ENCODE data around the gene GAB2. TPM values are rescaled to one million over a fixed set of nuclear protein-coding genes. Genes with fewer than 3 reads are reported as not detected.

The GAB2 gene
- polyA plus RNA-seq, 3 donors: 2.8 to 39.4 (median 4.4) TPM

GRCh38 chr11:78451371-78452150 lies 33.9 kb upstream of the GAB2 start:
- Histone ChIP-seq H3K9me3 (replicated peaks in 1 of 2; ENCODE audit: control insufficient read depth in 1 of 2, insufficient read depth in 1 of 2, low read length in 2 of 2) (no peaks in the 10 kb centered on the region), H3K36me3 (replicated peaks in 1 of 2; ENCODE audit: control insufficient read depth in 1 of 2, insufficient read depth in 2 of 2, low read length in 2 of 2) (peaks cover 0 to 15% of the 10 kb centered on the region in 2 donors), H3K9ac (ENCODE audit: insufficient read depth, low read length, poor library complexity, severe bottlenecking) (no peak overlapping the region), H3K79me2 (ENCODE audit: insufficient read depth, low read length) (no peaks in the 10 kb centered on the region), H3K4me3 (replicated peaks in 1 of 3; ENCODE audit: low read depth in 2 of 3, low read length in 3 of 3) (no peak overlapping the region), H3K4me1 (ENCODE audit: control insufficient read depth in 1 of 2, insufficient read depth in 2 of 2, low read length in 2 of 2) (no peaks in the 10 kb centered on the region), H4K20me1 (ENCODE audit: insufficient read depth, low read length) (no peaks in the 10 kb centered on the region), H3K4me2 (replicated peaks; ENCODE audit: extremely low read depth, low read length, poor library complexity, severe bottlenecking) (no peak overlapping the region), H3K27me3 (ENCODE audit: control insufficient read depth in 2 of 2, insufficient read depth in 2 of 2, low read length in 2 of 2) (no peaks in the 10 kb centered on the region), H2AFZ (ENCODE audit: insufficient read depth, low read depth, low read length, poor library complexity, severe bottlenecking) (no peak overlapping the region), H3K27ac (ENCODE audit: low read depth in 1 of 2, low read length in 2 of 2) (no peak overlapping the region)
- Mint-ChIP-seq H3K4me3 (no peak overlapping the region), H3K36me3 (peaks cover 7 to 10% of the 10 kb centered on the region in 2 donors), H3K27ac (no peak overlapping the region), H3K27me3 (ENCODE audit: low read depth in 3 of 3) (peaks cover 0 to 2% (median 0%) of the 10 kb centered on the region in 3 donors), H3K4me1 (peaks cover 5% of the 10 kb centered on the region), H3K9me3 (no peaks in the 10 kb centered on the region)
- TF ChIP-seq CTCF (IDR thresholded peaks at IDR 0.05): no peak
- DNase-seq: no peak
- intact Hi-C loops (cut with micrococcal nuclease): no loop called here
- 100% methylated on average over 2 of the region's 5 CpGs for WGBS (ENCODE audit: insufficient coverage)

GRCh38 chr11:78450866-78451265 lies 33.2 kb upstream of the GAB2 start:
- Histone ChIP-seq H4K20me1 (ENCODE audit: insufficient read depth, low read length) (no peaks in the 10 kb centered on the region), H3K9me3 (replicated peaks in 1 of 2; ENCODE audit: control insufficient read depth in 1 of 2, insufficient read depth in 1 of 2, low read length in 2 of 2) (no peaks in the 10 kb centered on the region), H3K4me3 (replicated peaks in 1 of 3; ENCODE audit: low read depth in 2 of 3, low read length in 3 of 3) (no peak overlapping the region), H3K36me3 (replicated peaks in 1 of 2; ENCODE audit: control insufficient read depth in 1 of 2, insufficient read depth in 2 of 2, low read length in 2 of 2) (peaks cover 0 to 12% of the 10 kb centered on the region in 2 donors), H3K27me3 (ENCODE audit: control insufficient read depth in 2 of 2, insufficient read depth in 2 of 2, low read length in 2 of 2) (no peaks in the 10 kb centered on the region), H3K4me2 (replicated peaks; ENCODE audit: extremely low read depth, low read length, poor library complexity, severe bottlenecking) (no peak overlapping the region), H2AFZ (ENCODE audit: insufficient read depth, low read depth, low read length, poor library complexity, severe bottlenecking) (no peak overlapping the region), H3K4me1 (ENCODE audit: control insufficient read depth in 1 of 2, insufficient read depth in 2 of 2, low read length in 2 of 2) (no peaks in the 10 kb centered on the region), H3K9ac (ENCODE audit: insufficient read depth, low read length, poor library complexity, severe bottlenecking) (no peak overlapping the region), H3K27ac (ENCODE audit: low read depth in 1 of 2, low read length in 2 of 2) (no peak overlapping the region), H3K79me2 (ENCODE audit: insufficient read depth, low read length) (no peaks in the 10 kb centered on the region)
- WGBS (ENCODE audit: insufficient coverage): 80% methylated on average over 1 of the region's 2 CpGs
- Mint-ChIP-seq H3K36me3 (peaks cover 8 to 11% of the 10 kb centered on the region in 2 donors), H3K27ac (no peak overlapping the region), H3K9me3 (no peaks in the 10 kb centered on the region), H3K4me1 (peaks cover 5% of the 10 kb centered on the region), H3K4me3 (no peak overlapping the region), H3K27me3 (ENCODE audit: low read depth in 3 of 3) (peaks cover 0 to 2% (median 0%) of the 10 kb centered on the region in 3 donors)
- no peak for TF ChIP-seq CTCF (IDR thresholded peaks at IDR 0.05)
- no peak for DNase-seq
- intact Hi-C loops (cut with micrococcal nuclease): no loop called here

All from CD14-positive monocyte (primary cell).